Skeletal muscle satellite cell (primary cell): ENCODE data around the gene TREH.

Experiments
- H3K27me3 ChIP-seq: 2 replicates; pipeline ENCODE4 v1.7.0; 2013; ENCODE audit warnings: low read length; ENCODE audit not compliant: control insufficient read depth, insufficient read depth
- H3K36me3 ChIP-seq: 2 replicates; pipeline ENCODE4 v1.7.0; 2013; ENCODE audit warnings: mild to moderate bottlenecking, control low read depth, low read length; ENCODE audit not compliant: insufficient read depth
- H3K4me1 ChIP-seq: 2 replicates; pipeline ENCODE4 v1.7.0; 2013; ENCODE audit warnings: low read length; ENCODE audit not compliant: control insufficient read depth, insufficient read depth
- H3K4me2 ChIP-seq: 2 replicates; pipeline ENCODE4 v1.7.0; 2013; ENCODE audit warnings: mild to moderate bottlenecking, low read length
- H3K4me3 ChIP-seq: 2 replicates; pipeline ENCODE4 v1.7.0; 2013; ENCODE audit warnings: low read length
- H3K9ac ChIP-seq: 2 replicates; pipeline ENCODE4 v1.7.0; 2013; ENCODE audit warnings: mild to moderate bottlenecking, low read depth, low read length, moderate library complexity
- H3K9me3 ChIP-seq: replicated peaks from 2 replicates; pipeline ENCODE4 v1.7.0; 2013; ENCODE audit warnings: mild to moderate bottlenecking, control low read depth, low read length

TREH gene

GRCh38 chr11:118623269-118623655, 56.2 kb downstream of the TREH start:
- peak overlapping the region; percentile 94 for H3K4me2 ChIP-seq
- no peaks in the 10 kb centered on the region for H3K27me3 ChIP-seq
- H3K9ac ChIP-seq = peak overlapping the region; percentile 93
- H3K36me3 ChIP-seq = peaks cover 43% of the 10 kb centered on the region
- H3K4me3 ChIP-seq = peak overlapping the region; percentile 84
- no peaks in the 10 kb centered on the region for H3K9me3 ChIP-seq
- peaks cover 65% of the 10 kb centered on the region for H3K4me1 ChIP-seq

- Histone ChIP-seq H3K9me3 (no peaks in the 10 kb centered on the region), H3K36me3 (peaks cover 39% of the 10 kb centered on the region), H3K27me3 (no peaks in the 10 kb centered on the region), H3K9ac (peak overlapping the region; percentile 93), H3K4me1 (peaks cover 70% of the 10 kb centered on the region), H3K4me2 (peak overlapping the region; percentile 94), H3K4me3 (peak overlapping the region; percentile 84)
Observed at GRCh38 chr11:118622376-118623268, 56.8 kb downstream of the TREH start.

DNA sequence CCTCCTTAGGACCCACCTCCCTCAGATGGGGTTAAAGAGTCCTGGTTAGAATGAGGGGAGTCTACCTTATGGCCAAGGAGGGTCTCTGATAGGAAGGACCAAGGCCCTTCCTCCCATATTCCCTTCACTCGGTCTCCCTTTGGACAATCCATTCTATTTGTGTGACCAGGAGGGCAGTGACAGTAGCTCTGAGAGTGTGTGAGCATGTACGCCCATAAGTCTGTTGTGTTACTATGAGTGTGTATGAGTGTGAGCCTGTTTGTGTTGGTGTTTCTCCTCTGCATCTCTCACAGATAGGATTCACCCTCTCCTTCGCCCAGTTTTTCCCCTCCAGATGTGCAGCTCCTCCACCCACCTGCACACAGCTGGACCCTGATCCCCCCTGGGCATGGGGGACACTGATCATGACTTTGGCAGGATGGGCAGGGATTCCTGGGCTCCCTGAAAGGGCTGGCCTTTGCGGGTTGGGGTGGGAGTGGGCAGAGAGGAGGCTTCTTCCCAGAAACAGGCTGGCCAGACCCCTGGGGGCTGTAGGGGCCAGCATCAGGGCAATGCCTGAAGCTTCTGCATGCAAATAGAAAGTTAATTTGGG, 57.6 kb downstream of the TREH start:
- peak overlapping the region; percentile 84 for H3K4me3 ChIP-seq
- peak overlapping the region; percentile 93 for H3K9ac ChIP-seq
- no peaks in the 10 kb centered on the region for H3K27me3 ChIP-seq
- H3K36me3 ChIP-seq = peaks cover 38% of the 10 kb centered on the region
- H3K9me3 ChIP-seq = no peaks in the 10 kb centered on the region
- H3K4me1 ChIP-seq = peaks cover 77% of the 10 kb centered on the region
- peak overlapping the region; percentile 94 for H3K4me2 ChIP-seq

GRCh38 chr11:118621071-118621783, 58.2 kb downstream of the TREH start:
- Histone ChIP-seq H3K9me3 (no peaks in the 10 kb centered on the region), H3K9ac (peak overlapping the region; percentile 93), H3K36me3 (peaks cover 40% of the 10 kb centered on the region), H3K4me3 (peak overlapping the region; percentile 84), H3K27me3 (no peaks in the 10 kb centered on the region), H3K4me2 (peak overlapping the region; percentile 94), H3K4me1 (peaks cover 77% of the 10 kb centered on the region)

GRCh38 chr11:118620529-118621070, 58.9 kb downstream of the TREH start:
- Histone ChIP-seq H3K36me3 (peaks cover 41% of the 10 kb centered on the region), H3K9me3 (no peaks in the 10 kb centered on the region), H3K4me2 (peak overlapping the region; percentile 94), H3K9ac (peak overlapping the region; percentile 93), H3K27me3 (no peaks in the 10 kb centered on the region), H3K4me3 (peak overlapping the region; percentile 84), H3K4me1 (peaks cover 79% of the 10 kb centered on the region)

DNA sequence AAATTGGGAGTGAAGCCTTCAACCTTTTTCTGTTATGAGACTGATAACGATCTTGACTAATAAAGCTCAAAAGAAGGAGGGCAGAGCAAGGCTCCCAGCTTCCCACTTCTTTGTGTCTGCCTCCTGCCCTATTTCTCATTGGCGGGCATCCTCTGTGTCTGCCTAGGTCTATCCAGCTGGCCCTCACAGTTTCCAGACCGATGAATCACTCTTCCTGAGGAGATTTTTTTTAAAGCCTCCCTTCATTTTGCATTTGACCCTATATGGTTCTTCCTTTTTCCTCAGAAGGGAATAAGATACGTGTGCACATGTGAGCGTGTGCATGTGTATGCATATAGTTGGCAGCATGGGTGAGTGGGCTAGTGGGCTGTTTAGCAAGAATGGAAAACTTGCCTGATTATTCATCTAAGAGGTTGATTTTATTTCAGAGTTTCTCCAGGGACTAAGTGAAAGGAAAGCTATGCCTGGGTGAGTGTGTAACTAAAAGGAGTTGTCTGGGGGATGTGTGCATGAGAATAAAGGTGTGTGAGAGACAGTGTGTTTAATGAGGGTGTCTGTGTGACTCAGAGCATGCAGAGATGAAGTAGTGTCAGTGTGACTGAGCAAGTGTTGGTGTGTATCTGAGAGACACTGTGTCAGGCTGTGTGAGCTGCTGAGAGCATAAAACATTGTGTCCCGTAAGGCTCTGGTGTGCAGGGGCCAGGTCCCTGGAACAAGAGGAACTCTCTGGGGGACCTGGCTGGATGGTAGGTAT, 59.8 kb downstream of the TREH start:
- Histone ChIP-seq H3K27me3 (no peaks in the 10 kb centered on the region), H3K9ac (peak overlapping the region; percentile 88), H3K9me3 (no peaks in the 10 kb centered on the region), H3K4me2 (peak overlapping the region; percentile 79), H3K4me1 (peaks cover 74% of the 10 kb centered on the region), H3K4me3 (peak overlapping the region; percentile 54), H3K36me3 (peaks cover 38% of the 10 kb centered on the region)

GRCh38 chr11:118618991-118619375, 60.5 kb downstream of the TREH start:
- Histone ChIP-seq H3K4me2 (peak overlapping the region; percentile 79), H3K9me3 (no peaks in the 10 kb centered on the region), H3K36me3 (peaks cover 39% of the 10 kb centered on the region), H3K4me1 (peaks cover 70% of the 10 kb centered on the region), H3K4me3 (peak overlapping the region; percentile 54), H3K27me3 (no peaks in the 10 kb centered on the region), H3K9ac (peak overlapping the region; percentile 88)

GRCh38 chr11:118618115-118618990, 61.1 kb downstream of the TREH start:
- peaks cover 66% of the 10 kb centered on the region for H3K4me1 ChIP-seq

GRCh38 chr11:118615976-118616371, 63.5 kb downstream of the TREH start:
- no peaks in the 10 kb centered on the region for H3K27me3 ChIP-seq
- peaks cover 57% of the 10 kb centered on the region for H3K4me1 ChIP-seq
- H3K4me2 ChIP-seq = no peak overlapping the region
- H3K4me3 ChIP-seq = no peak overlapping the region
- no peaks in the 10 kb centered on the region for H3K9me3 ChIP-seq
- peaks cover 45% of the 10 kb centered on the region for H3K36me3 ChIP-seq
- no peak overlapping the region for H3K9ac ChIP-seq

More at GRCh38 chr11:118618115-118618990, 61.1 kb downstream of the TREH start:
- H3K9ac ChIP-seq = peak overlapping the region; percentile 88
- H3K9me3 ChIP-seq = no peaks in the 10 kb centered on the region
- no peaks in the 10 kb centered on the region for H3K27me3 ChIP-seq
- H3K36me3 ChIP-seq = peaks cover 42% of the 10 kb centered on the region
- peak overlapping the region; percentile 79 for H3K4me2 ChIP-seq
- peak overlapping the region; percentile 54 for H3K4me3 ChIP-seq

- no peaks in the 10 kb centered on the region for H3K27me3 ChIP-seq
- peaks cover 45% of the 10 kb centered on the region for H3K36me3 ChIP-seq
- H3K9ac ChIP-seq = no peak overlapping the region
- no peak overlapping the region for H3K4me3 ChIP-seq
- no peaks in the 10 kb centered on the region for H3K9me3 ChIP-seq
- H3K4me2 ChIP-seq = no peak overlapping the region
- peaks cover 56% of the 10 kb centered on the region for H3K4me1 ChIP-seq
Observed at GRCh38 chr11:118615282-118615975, 64.0 kb downstream of the TREH start.
